RWPE2 (cell line): ENCODE results near the gene PKP2.

Experiments
- ATAC-seq: fragments of 200-7000 bp; cut with Tn5 transposase; 3 replicates; pipeline ENCODE4 v1.9.1; 2021; ENCODE audit warnings: low read depth
- DNase-seq: peaks from one replicate; pipeline ENCODE4 v3.0.0-alpha.2; 2020; ENCODE audit warnings: low spot score
- H3K27ac ChIP-seq: fragments of 450-650 bp; 2 replicates; pipeline ENCODE4 v1.5.1; 2017; ENCODE audit warnings: mild to moderate bottlenecking; ENCODE audit not compliant: poor library complexity, severe bottlenecking
- H3K27me3 ChIP-seq: fragments of 250-450 bp; sonication (Bioruptor Pico); 2 replicates; pipeline ENCODE4 v1.5.1; 2021; ENCODE audit warnings: mild to moderate bottlenecking, moderate library complexity; ENCODE audit not compliant: insufficient read depth, poor library complexity, severe bottlenecking
- H3K36me3 ChIP-seq: fragments of 250-450 bp; sonication (Bioruptor Pico); 2 replicates; pipeline ENCODE4 v1.5.1; 2020; ENCODE audit warnings: low read depth, mild to moderate bottlenecking, moderate library complexity
- H3K4me1 ChIP-seq: fragments of 250-450 bp; sonication (Bioruptor Pico); 2 replicates; pipeline ENCODE4 v1.5.1; 2021; ENCODE audit warnings: mild to moderate bottlenecking, moderate library complexity; ENCODE audit not compliant: insufficient read depth, poor library complexity, severe bottlenecking
- H3K4me3 ChIP-seq: fragments of 250-450 bp; sonication (Bioruptor Pico); 2 replicates; pipeline ENCODE4 v1.5.1; 2021; ENCODE audit warnings: mild to moderate bottlenecking, moderate library complexity; ENCODE audit not compliant: severe bottlenecking
- H3K9me3 ChIP-seq: fragments of 250-450 bp; sonication (Bioruptor Pico); 2 replicates; pipeline ENCODE4 v1.5.1; 2021; ENCODE audit warnings: mild to moderate bottlenecking, moderate library complexity; ENCODE audit not compliant: severe bottlenecking
- CTCF ChIP-seq: fragments of 450-650 bp; IDR thresholded peaks from one replicate; pipeline ENCODE4 v1.5.1; 2017; ENCODE audit warnings: mild to moderate bottlenecking, moderate library complexity; ENCODE audit not compliant: poor library complexity, severe bottlenecking

Gene PKP2

GRCh38 chr12:32822344-32822743 is 74.2 kb downstream of the PKP2 start:
- Histone ChIP-seq H3K36me3 (peaks cover 69% of the 10 kb centered on the region), H3K27ac (no peak overlapping the region), H3K4me1 (peaks cover 8% of the 10 kb centered on the region), H3K9me3 (no peaks in the 10 kb centered on the region), H3K4me3 (no peak overlapping the region), H3K27me3 (no peaks in the 10 kb centered on the region)
- TF ChIP-seq CTCF = no peak
- ATAC-seq (no peak), DNase-seq (no peak)

DNA sequence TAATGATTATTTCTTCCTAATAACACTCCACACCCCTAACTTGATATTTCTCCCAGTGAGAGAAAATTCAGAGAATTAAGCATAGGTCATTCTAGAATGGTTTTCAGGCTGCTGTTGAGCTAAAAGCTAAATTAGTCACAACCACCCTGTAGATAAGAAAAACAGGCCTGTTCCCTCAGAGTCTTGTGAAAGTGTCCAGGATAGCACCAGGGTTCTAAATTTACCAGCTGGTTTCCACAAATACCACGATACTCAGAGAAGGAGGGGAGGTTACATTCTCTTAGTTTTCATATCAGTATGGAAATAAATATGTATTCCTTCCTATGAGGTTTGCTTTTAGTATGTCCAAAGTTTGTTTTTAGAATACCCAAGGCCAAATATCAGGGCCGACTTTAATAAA is 74.9 kb downstream of the PKP2 start:
- no peaks in the 10 kb centered on the region for H3K27me3 ChIP-seq
- ATAC-seq = no peak

GRCh38 chr12:32821293-32821692 is 75.3 kb downstream of the PKP2 start:
- TF ChIP-seq CTCF = no peak
- ATAC-seq = peak; percentile 67
- peak overlapping the region; percentile 12 for H3K27ac ChIP-seq
- no peak for DNase-seq
- H3K27me3 ChIP-seq = no peaks in the 10 kb centered on the region
- peaks cover 76% of the 10 kb centered on the region for H3K36me3 ChIP-seq
- no peaks in the 10 kb centered on the region for H3K9me3 ChIP-seq
- peaks cover 8% of the 10 kb centered on the region for H3K4me1 ChIP-seq
- H3K4me3 ChIP-seq = no peak overlapping the region

More for the DNA sequence above, 74.9 kb downstream of the PKP2 start:
- Histone ChIP-seq H3K9me3 (no peaks in the 10 kb centered on the region), H3K4me3 (no peak overlapping the region), H3K36me3 (peaks cover 72% of the 10 kb centered on the region), H3K4me1 (peaks cover 8% of the 10 kb centered on the region), H3K27ac (peak overlapping the region; percentile 12)
- DNase-seq = no peak
- TF ChIP-seq CTCF = no peak

GRCh38 chr12:32820376-32820931 is 76.1 kb downstream of the PKP2 start:
- Histone ChIP-seq H3K9me3 (no peaks in the 10 kb centered on the region), H3K4me1 (peaks cover 8% of the 10 kb centered on the region), H3K36me3 (peaks cover 84% of the 10 kb centered on the region), H3K27ac (no peak overlapping the region), H3K27me3 (no peaks in the 10 kb centered on the region), H3K4me3 (no peak overlapping the region)
- DNase-seq (no peak), ATAC-seq (no peak)
- no peak for TF ChIP-seq CTCF

DNA sequence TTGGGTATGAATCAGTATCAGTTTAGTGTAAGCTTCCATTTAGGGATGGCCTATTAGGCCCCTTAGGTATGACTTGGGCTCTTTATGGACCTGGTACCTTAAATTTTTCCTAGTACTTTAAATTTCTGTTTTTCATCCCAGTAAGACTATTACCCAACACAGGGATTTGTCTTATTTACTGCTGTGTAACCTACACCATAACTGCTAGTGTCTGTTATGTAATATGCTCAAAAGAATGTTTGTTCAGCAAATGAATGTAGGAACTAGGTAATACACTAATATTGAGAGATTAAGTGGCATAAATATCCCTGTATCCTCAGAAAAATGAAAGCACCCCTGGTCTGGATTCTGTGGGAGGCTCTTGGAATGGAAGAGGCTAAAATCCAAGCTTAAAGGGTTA is 77.2 kb downstream of the PKP2 start:
- Histone ChIP-seq H3K27ac (no peak overlapping the region), H3K4me3 (no peak overlapping the region), H3K36me3 (peaks cover 86% of the 10 kb centered on the region), H3K27me3 (no peaks in the 10 kb centered on the region), H3K4me1 (peaks cover 8% of the 10 kb centered on the region), H3K9me3 (no peaks in the 10 kb centered on the region)
- DNase-seq (no peak), ATAC-seq (no peak)
- no peak for TF ChIP-seq CTCF
